Measurements from ENCODE around the gene PDIA5. TPM values are rescaled to one million over a fixed set of nuclear protein-coding genes. Genes with fewer than 3 reads are reported as not detected.

The PDIA5 gene
- total RNA-seq, 2 experiments from 2014 or later = 2.2 to 3.0 TPM

GRCh38 chr3:123157598-123158287 is 90.9 kb downstream of the PDIA5 start:
- Mint-ChIP-seq H3K27ac (no peak overlapping the region), H3K36me3 (ENCODE audit: low read depth) (peaks cover 45% of the 10 kb centered on the region), H3K27me3 (no peaks in the 10 kb centered on the region), H3K9me3 (no peaks in the 10 kb centered on the region), H3K4me1 (ENCODE audit: low read depth) (no peaks in the 10 kb centered on the region), H3K4me3 (no peak overlapping the region)
- DNase-seq = no peak
- TF ChIP-seq CTCF (IDR thresholded peaks at IDR 0.05) = no peak
- no peaks in the 10 kb centered on the region for H3K9me3 ChIP-seq (ENCODE audit: control insufficient read depth in 1 of 2, insufficient read depth in 1 of 2, low read length in 2 of 2)
- intact Hi-C loops (cut with DNase I, micrococcal nuclease) = no loop called here
- no peak overlapping the region for H3K4me3 ChIP-seq (ENCODE audit: low read length)
- ATAC-seq (ENCODE audit: poor library complexity) = no peak
- H3K36me3 ChIP-seq (ENCODE audit: insufficient read depth, low read length) = peaks cover 13% of the 10 kb centered on the region
- no peaks in the 10 kb centered on the region for H3K27me3 ChIP-seq (ENCODE audit: control insufficient read depth in 1 of 2, insufficient read depth in 2 of 2, low read length in 2 of 2)
- no peaks in the 10 kb centered on the region for H3K4me1 ChIP-seq (ENCODE audit: insufficient read depth, low read length)
- CTCF ChIA-PET = no interaction called here
- POLR2A ChIA-PET = no interaction called here
- no peak overlapping the region for H3K27ac ChIP-seq (ENCODE audit: low read depth in 1 of 2, low read length in 2 of 2)

- no peak for ATAC-seq (ENCODE audit: poor library complexity)
- Mint-ChIP-seq H3K9me3 (no peaks in the 10 kb centered on the region), H3K27ac (no peak overlapping the region), H3K27me3 (no peaks in the 10 kb centered on the region), H3K36me3 (ENCODE audit: low read depth) (peaks cover 51% of the 10 kb centered on the region), H3K4me3 (no peak overlapping the region), H3K4me1 (ENCODE audit: low read depth) (no peaks in the 10 kb centered on the region)
- Histone ChIP-seq H3K36me3 (ENCODE audit: insufficient read depth, low read length) (peaks cover 13% of the 10 kb centered on the region), H3K27ac (ENCODE audit: low read depth in 1 of 2, low read length in 2 of 2) (no peak overlapping the region), H3K4me3 (ENCODE audit: low read length) (no peak overlapping the region), H3K4me1 (ENCODE audit: insufficient read depth, low read length) (no peaks in the 10 kb centered on the region), H3K9me3 (ENCODE audit: control insufficient read depth in 1 of 2, insufficient read depth in 1 of 2, low read length in 2 of 2) (no peaks in the 10 kb centered on the region), H3K27me3 (ENCODE audit: control insufficient read depth in 1 of 2, insufficient read depth in 2 of 2, low read length in 2 of 2) (no peaks in the 10 kb centered on the region)
- TF ChIP-seq CTCF (IDR thresholded peaks at IDR 0.05) = no peak
- POLR2A ChIA-PET = no interaction called here
- no peak for DNase-seq
- intact Hi-C loops (cut with DNase I, micrococcal nuclease) = no loop called here
- CTCF ChIA-PET = no interaction called here
Observed at GRCh38 chr3:123158330-123158729, 91.5 kb downstream of the PDIA5 start.

- Mint-ChIP-seq H3K4me3 (no peak overlapping the region), H3K27me3 (no peaks in the 10 kb centered on the region), H3K36me3 (ENCODE audit: low read depth) (peaks cover 54% of the 10 kb centered on the region), H3K9me3 (no peaks in the 10 kb centered on the region), H3K4me1 (ENCODE audit: low read depth) (no peaks in the 10 kb centered on the region), H3K27ac (no peak overlapping the region)
- ChIA-PET CTCF (no interaction called here), POLR2A (no interaction called here)
- TF ChIP-seq CTCF (IDR thresholded peaks at IDR 0.05) = no peak
- Histone ChIP-seq H3K9me3 (ENCODE audit: control insufficient read depth in 1 of 2, insufficient read depth in 1 of 2, low read length in 2 of 2) (no peaks in the 10 kb centered on the region), H3K4me3 (ENCODE audit: low read length) (no peak overlapping the region), H3K27me3 (ENCODE audit: control insufficient read depth in 1 of 2, insufficient read depth in 2 of 2, low read length in 2 of 2) (no peaks in the 10 kb centered on the region), H3K36me3 (ENCODE audit: insufficient read depth, low read length) (peaks cover 13% of the 10 kb centered on the region), H3K27ac (ENCODE audit: low read depth in 1 of 2, low read length in 2 of 2) (no peak overlapping the region), H3K4me1 (ENCODE audit: insufficient read depth, low read length) (no peaks in the 10 kb centered on the region)
- intact Hi-C loops (cut with DNase I, micrococcal nuclease) = no loop called here
- ATAC-seq (ENCODE audit: poor library complexity) = no peak
- no peak for DNase-seq
Observed at GRCh38 chr3:123158899-123159390, 92.1 kb downstream of the PDIA5 start.
